ENCODE measurements around the gene MOB2.
"Not testable (repeated sequence)": the region's sequence is repeated elsewhere in the genome, so short reads cannot be mapped to it uniquely, and the experiment has no call there.

Gene MOB2

DNA sequence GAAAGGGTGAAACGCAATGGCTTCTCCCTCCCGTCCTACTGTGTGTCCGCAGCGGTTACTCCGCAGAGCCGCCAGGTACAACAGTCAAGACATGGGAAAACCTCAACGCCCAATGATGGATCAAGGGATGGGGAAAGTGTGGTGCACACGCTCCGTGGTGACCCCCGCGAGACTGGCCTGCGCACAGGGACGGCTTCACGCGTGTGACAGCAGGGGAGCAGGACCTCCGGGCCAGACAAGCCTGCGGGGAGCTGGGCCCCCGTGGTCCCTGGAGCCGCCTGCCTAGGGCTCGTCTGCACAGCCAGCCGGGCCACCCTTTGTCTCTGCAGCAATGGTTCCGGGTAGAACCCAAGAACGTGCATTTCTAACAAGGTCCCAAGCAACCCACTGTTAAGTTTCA, 31.7 kb upstream of the MOB2 start:
- no peak for DNase-seq (ENCODE audit: low read depth in 2 of 2)

DNA sequence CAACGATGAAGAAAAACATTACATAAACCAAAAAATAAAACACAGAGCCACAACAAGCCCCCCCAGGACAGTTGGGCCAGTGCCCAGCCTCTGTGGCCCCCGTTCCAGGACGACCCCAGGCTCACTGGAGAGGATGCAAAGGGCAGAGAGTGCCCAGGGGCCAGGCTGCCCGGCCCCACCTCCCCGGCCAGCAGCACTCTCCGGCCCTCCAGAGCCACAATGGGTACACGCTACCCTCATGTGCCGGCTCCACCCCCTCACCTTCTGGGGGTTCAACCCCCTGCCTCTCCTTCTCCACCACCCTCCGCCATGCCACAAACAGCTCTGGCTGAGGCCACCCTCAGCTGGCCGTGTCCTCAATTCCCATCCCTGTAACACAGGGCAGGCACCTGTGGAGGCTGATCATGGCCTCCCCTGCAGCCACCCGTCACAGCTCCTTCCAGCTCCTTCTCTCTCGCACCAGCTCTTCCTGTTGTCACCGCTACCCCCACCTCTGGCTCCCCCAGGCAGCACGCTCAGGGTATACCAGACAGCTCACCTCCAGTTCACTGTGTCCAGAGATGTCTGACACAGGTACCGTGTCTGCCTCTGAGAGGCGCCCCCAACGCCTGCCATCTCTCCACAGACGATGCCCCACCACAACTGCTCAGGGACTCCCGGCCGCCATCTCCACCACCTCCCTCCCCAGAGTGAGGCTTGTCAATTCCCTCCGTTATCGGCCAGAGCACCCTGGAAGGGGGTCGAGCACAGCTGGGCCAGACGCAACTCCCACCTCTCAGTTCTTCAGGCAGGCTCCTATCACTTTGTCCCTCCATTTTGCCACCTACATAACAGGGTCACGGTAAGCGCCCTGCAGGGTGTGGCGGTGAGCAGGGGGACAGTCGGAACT, 30.8 kb upstream of the MOB2 start:
- DNase-seq (ENCODE audit: low read depth in 2 of 2), result no peak

DNA sequence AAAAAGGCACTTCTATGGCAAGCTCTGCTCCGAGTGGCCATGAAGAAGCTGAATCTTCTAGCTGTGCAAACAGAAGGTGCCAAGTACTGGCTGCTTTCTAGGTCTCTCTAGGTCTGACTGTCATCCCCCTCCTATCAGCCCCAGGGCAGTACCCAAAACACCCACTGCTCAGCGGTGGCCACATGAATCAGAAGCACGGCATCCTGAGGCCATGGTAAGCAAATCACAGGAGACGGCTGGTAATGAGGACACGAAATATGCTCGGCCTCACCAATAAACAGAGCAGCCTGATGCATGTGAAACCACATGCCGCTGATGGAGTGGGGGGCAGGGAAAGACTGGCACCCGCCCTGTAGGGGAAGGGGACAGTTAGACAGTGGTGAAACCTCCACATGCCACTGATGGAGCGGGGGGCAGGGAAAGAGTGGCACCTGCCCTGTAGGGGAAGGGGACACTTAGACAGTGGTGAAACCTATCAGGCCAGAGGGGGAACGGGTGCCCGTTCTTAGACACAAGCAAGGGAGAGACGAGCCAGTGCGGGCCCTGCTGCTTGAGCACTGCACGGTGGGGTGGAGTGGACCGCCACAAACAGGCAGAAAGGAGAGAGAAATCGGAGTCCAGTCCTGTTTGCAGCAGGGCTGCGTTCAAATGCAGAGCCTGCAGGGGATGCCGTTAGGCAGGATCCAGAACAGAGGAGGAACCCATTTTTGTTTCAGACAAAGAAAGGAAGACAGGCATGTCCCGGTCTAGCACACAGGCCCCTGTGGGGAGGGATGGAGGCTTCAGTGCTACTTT, 29.9 kb upstream of the MOB2 start:
- no peak for DNase-seq (ENCODE audit: low read depth in 2 of 2)

DNA sequence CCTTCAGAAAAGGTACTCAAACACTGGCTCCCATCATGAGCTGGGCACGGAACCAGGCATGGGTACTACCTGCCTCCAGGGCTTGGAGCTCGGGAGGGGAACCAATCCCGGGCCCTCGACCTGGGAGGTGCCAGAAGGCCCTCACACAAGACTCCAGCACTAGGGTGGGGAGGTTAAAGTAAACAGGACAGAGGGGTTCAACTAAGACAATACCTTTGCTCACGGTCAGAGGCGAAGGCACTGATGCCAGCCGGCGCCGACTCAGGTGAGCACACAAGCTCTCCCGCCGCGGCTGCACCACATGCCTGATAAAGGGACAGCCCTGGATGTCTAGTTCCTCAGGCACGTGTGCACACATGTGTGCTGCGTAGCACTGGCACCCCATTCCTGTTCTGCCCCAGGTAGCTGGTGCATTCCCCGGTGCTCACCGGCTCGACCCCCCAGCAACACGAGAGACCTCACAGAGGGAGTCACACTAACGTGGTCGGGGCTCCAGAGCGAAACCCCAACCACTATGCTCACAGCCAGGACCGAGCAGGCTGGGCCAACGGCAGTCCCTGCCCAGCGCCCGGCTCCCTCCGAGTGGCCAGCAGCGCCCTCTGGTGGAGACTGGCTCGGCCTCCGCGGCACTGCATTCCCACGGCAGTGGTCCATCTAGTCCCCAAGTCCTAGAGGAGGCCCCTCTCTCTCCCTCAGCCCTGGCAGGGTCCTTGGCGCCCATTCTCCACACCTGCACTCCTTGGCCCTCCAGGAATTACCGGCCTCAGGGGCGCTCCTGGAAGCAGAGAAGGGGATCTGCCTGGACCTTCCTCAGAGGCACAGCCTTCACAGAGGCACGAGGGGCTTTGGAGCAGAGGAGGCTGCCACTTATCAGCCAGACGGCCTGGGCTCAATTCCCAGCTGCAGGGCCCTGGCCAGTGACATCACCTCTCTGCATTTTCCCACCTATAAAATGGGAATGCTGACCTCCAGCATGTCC, 28.8 kb upstream of the MOB2 start:
- DNase-seq (ENCODE audit: low read depth in 2 of 2), result peak in 1 of 2 experiments; percentile 6

DNA sequence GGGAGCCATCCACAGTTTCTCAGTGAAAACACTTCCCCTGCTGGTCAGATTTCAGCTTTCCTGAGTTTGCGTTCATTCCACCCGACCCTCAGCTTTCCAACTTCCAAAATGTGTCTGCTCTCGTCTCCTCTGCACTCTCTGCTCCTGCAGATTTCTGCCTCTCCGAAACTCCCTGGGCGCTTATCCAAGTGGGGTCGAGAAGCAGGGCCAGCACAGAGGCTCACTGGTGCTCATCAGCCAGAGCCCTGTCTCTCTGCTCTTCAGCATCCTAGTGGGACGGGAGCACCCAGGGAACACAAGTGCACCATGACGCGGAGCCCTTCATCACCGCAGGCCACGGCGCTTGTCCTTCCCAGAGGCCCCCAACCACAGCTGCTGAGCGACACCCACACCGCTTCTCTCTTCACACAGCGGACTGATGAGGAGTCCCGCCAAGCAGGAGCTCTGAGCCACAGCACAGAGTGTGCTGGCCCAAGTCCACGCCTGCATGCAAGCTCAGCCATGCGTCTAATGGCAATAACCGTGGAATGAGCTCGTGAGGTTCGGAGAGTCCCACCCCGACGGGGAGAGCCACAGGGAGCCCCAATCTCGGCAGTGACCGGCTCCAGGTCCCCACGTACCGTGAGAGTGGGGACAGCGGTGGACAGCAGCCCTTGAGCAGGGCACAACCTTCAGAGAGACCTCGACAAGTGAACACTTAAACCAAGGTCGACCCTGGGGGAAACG, 27.9 kb upstream of the MOB2 start:
- no peak for DNase-seq (ENCODE audit: low read depth in 2 of 2)

DNA sequence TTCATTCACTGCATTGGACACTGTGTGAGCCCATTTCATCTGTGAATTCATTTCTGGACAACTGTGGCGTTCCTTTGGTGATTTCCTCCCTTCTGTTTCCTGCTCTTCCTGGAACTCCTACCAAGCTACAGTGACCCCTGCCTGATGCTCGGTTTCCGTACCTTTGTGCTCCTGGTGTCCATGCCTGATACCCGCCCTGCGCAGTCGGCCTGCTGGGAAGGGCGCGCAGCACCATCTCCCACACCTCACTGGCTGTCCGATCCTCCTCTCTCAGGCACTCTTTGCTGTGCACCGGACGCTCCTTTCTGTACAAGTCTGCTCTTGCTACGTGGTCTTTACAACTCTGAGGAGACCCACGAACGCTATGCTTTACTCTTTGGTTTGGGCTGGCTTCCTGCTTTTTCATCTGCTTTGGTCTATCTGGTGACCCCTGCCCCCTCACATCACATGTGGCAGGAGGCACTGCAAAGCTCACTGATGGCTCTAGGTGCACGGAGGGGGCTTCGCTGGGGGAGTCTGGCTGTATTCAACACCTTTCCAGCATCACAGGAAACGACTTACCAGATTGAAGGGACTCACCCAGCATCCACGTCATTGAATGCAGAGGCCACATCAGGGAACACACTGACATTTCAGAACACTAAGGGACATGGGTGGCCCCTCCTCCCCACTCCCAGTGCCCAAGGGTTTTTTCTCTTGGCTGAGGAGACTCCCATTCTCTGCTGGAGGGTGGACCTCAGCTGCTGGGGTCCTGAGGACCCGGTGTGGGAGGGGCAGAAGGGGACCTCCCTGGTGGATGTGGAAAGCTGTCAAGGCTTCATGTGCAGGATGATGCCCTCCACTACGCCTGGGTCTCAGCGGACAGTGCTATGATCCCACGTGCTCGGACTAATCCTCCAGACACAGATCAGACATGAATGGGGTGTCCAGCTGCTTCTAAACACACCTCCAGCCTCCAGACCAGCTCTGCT, 27.0 kb upstream of the MOB2 start:
- no peak for DNase-seq (ENCODE audit: low read depth in 2 of 2)

DNA sequence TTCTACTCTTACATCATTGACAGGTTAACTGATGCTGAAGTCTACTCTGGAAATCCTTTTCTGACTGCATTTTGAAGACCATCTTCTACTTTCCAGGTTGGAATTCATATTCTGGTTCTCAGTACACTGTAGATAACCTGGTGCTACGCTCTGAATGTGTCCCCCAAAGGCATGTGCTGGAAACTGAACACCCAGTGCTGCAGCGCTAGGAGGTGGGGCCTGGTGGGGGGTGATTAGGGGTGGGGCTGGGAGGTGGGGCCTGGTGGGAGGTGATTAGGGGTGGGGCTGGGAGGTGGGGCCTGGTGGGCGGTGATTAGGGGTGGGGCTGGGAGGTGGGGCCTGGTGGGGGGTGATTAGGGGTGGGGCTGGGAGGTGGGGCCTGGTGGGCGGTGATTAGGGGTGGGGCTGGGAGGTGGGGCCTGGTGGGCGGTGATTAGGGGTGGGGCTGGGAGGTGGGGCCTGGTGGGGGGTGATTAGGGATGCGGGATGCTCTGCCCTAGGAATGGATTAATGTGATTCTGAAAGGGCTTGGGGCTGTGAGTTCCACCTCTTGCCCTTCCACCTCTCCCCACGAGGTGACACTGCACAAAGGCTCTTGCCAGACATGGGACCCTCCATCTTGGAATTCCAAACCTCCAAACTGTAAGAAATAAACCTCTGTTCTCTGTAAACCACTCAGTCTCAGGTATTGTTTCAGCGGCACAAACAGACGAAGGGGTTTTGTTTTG, 26.1 kb upstream of the MOB2 start:
- not testable (repeated sequence) for DNase-seq (ENCODE audit: low read depth in 2 of 2)

DNA sequence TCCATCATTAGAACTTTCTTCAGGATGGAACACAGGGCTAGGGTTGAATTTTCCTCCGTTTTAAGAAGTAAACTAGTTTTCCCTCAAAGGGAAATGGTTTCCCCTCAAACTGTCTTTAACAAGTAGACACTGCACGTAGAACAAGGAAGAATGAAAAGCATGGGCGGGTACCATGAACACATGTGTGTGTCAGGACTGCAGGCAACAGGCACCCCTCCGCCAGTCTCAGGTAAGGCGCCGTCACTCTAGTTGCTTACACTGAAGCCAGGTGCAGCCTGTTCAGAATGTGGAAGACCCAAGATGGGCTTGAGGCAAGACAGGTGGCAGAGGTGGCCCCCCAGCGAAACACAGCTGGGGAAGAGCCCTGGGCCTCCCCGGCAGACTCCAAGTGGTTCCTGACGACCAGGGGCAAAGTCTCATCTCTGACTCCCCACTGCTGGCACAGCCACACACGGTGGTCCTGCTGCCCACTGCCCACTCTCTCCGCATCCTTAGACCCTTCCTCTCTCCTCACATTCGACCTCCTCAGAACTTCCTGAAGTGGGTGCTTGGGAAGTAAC, 25.4 kb upstream of the MOB2 start:
- DNase-seq (ENCODE audit: low read depth in 2 of 2), result no peak

DNA sequence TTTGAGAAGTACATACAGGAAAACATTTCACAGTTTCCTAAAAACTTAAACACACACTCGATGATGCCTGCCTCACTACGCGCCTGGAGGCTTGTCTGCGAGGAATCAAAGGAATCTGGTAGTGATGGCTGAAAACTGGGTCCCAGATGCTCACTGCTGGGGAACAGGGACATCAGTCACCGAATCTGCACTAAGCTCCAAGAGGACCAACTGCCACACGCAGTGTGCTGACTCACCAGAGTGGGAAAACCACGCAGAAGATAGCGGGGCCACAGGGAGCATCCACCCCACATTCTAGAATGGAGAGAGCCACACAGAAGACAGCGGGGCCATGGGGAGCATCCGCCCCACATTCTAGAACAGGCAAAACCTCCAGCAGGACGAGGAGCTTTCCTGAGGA, 24.3 kb upstream of the MOB2 start:
- no peak for DNase-seq (ENCODE audit: low read depth in 2 of 2)

DNA sequence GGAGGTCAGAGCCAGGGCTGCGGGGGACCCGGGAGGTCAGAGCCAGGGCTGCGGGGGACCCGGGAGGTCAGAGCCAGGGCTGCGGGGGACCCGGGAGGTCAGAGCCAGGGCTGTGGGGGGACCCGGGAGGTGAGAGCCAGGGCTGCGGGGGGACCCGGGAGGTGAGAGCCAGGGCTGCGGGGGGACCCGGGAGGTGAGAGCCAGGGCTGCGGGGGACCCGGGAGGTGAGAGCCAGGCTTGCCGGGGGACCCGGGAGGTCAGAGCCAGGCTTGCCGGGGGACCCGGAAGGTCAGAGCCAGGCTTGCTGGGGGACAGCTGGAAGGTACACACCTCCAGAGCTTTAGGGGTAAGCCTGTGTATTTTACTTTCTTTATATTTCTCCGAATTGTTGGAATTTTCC, 23.8 kb upstream of the MOB2 start:
- not testable (repeated sequence) for DNase-seq (ENCODE audit: low read depth in 2 of 2)

DNA sequence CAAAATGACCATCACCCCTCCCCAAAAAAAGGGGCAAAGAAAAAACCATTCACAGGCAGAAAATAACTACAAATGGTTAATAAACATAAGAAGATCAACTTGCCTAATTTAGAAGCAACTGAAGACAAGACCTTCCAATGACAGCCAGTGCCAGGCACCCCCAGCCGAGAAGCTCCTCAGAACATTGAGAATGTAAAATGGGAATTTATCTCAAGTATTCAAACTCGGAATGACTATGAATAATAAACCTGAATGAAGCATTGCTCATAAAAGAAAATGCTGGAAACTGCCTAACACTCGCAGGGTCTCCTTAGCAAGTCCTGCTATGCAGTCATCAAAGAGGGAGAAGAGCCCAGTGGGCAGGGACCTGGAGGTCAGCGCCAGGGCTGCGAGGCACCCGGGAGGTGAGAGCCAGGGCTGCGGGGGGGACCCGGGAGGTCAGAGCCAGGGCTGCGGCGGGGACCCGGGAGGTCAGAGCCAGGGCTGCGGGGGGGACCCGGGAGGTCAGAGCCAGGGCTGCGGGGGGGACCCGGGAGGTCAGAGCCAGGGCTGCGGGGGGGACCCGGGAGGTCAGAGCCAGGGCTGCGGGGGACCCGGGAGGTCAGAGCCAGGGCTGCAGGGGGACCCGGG, 23.2 kb upstream of the MOB2 start:
- no peak for DNase-seq (ENCODE audit: low read depth in 2 of 2)

DNA sequence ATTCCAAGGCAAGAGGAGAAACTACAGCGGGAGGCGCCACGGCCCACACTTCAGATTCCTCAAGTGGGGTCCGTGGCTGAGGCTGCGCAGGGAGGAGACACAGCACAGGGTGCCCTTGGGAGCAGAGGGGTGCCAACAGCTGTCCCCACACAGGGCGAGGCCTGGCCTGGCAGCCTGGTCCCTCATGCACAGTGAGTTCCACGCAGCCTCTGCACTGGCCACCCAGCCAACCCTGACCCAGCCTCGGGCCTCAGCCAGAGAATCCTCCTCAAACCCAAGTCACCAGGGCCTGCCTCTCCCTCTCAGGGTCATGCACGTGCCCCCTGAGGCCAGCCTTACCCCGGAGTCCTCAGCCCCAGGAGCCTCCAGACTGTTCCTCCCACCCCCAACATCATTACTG, 22.4 kb upstream of the MOB2 start:
- DNase-seq (ENCODE audit: low read depth in 2 of 2), result no peak

DNA sequence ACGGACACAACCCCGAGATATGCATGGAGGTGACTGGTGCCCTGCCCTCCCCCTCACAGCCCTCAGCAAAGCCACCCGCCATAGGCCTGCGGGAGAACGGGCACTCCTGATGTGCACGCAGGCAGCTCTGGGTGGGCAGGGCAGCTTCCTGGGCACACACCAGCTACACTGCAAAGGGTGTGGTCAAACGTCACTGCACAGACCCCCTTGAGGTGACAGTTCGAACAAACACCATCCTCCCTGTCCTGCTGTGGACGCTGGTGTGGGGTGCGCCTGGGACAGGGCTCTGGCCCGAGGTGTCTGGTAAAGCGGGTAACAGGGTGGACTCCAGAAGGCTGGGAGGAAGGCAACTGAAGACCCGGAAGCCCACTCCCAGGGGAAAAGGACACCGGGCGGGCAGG, 21.9 kb upstream of the MOB2 start:
- no peak for DNase-seq (ENCODE audit: low read depth in 2 of 2)

DNA sequence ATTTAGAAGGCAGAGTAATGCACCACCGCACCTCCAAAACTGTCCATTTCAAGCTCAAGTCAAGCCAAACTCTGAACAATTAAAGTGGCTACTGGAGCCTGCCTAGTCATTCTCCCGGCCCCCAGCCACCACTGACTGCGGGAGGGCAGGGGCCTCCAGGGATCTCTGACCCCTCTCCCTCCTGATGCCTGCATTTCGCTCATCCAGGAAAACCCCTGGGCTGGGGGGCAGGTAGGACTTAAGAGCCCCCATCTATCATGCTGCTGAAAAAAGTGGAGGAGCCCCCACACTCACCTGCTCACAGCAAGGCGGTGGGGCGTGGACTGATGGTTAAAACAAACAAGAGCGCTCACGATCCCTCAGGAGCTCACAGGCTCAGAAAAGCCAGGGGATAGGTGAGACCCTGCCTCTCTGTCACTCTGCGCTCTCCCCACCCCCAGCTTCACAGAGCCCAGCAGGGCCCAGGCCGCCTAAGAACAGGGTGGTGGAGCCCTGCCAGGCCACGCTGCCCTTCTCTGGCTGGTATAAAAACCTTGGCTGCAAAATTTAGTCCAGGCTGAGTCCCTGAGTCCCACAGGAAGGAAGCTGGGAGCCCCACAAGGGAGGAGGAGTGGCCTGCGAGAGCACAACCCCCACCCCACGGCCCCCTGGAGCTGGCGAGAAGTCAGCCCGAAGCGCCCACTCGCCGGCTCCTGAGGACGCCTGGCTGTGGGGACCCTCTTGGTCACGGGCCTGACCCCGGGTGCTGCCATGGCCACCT, 21.0 kb upstream of the MOB2 start:
- DNase-seq (ENCODE audit: low read depth in 2 of 2), result no peak

DNA sequence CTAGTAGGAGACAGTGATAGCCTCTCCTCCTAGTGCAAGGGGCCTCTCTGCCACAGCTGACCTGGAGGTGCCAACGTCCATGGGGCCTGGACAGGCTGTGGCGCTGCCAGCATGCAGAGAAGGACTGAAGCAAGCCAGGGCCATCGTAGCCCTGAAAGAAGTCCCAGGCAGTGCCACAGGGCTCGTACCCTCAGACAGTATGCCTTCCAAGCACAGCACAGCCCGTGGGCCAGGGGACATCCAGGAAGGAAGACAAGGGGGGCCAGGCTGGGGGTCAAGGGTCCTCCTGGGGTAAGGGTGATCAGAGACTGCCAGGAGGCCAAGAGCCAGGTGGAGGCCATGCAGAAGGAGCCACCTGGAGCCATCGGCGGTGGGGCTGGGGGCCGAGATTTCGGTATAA, 20.4 kb upstream of the MOB2 start:
- no peak for DNase-seq (ENCODE audit: low read depth in 2 of 2)

DNA sequence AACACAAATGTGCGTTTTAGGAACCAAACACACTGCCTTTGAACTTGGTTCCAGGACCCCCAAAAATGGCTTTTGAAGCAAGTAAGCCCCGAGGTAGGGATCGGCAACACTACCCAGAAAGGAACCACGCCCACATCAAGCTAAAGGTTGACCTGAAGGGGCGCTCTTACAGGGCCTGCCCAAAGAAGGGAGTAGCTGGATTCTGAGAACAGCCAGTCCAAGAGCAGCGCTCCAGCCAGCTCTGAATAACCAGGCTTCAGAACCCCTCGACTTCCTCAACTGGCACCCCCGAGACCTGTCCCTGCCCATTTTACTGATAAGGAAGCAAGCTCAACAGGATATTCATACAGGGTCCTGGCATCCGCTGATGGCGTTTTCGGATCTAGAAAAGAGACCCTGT, 18.9 kb upstream of the MOB2 start:
- no peak for DNase-seq (ENCODE audit: low read depth in 2 of 2)

DNA sequence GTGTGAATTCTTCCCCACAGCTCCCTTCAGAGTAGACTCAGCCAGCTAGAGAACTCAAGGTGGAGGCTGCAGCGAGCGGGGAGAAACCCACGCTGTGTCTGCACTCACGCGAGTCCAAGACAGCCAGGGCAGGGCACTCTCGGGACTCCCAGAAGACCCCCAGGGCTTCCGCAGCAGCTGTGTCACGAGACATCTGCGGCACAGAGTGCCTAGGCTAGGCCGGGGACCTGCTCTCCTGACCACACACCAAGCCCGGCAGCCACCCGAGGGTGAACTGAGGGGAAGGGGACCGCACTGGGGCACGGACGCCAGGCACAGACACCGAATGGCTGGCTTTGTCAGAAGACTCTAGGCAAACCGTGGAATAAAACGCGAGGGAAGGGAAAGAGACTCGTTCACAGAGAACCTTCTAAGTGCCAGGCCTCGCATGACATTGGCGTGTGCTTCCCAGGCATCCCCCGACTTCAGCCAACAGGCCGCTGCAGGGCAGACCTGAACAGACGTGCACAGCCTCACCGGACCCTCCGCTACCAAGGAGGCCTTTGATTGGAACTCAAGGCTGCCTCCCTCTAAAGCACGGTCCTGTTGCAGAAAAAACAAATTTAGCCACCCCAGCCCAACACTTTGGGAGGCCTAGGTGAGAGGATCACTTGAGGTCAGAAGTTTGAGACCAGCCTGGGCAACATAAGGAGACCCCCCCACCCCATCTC, 18.2 kb upstream of the MOB2 start:
- no peak for DNase-seq (ENCODE audit: low read depth in 2 of 2)
